HL-60 (cell line): ENCODE results near the gene RAB15.

Experiments
- CTCF ChIP-seq: IDR thresholded peaks from one replicate; pipeline ENCODE4 v1.5.1; 2011; ENCODE audit warnings: low read length, control low read depth, inconsistent platforms; ENCODE audit not compliant: insufficient read depth
- SPI1 ChIP-seq: IDR thresholded peaks from 2 replicates; pipeline ENCODE4 v1.6.1; 2012; ENCODE audit warnings: low read depth, mild to moderate bottlenecking, borderline replicate concordance

GRCh38 chr14:64955297-64955696, 16.8 kb downstream of the RAB15 start:
- TF ChIP-seq CTCF (no peak), SPI1 (no peak)
